VCaP (cell line): Measurements from ENCODE around the gene BRMS1L.
"Not testable (repeated sequence)": the region's sequence is repeated elsewhere in the genome, so short reads cannot be mapped to it uniquely, and the experiment has no call there.

Experiments
- H3K27ac ChIP-seq: fragments of 450-650 bp; 2 replicates; pipeline ENCODE4 v1.5.1; 2017
- CTCF ChIP-seq: fragments of 450-650 bp; conservative IDR thresholded peaks from 2 replicates; pipeline ENCODE4 v1.5.1; 2017; ENCODE audit warnings: mild to moderate bottlenecking, moderate library complexity

The BRMS1L gene

GRCh38 chr14:35826218-35826951 lies at the start of gene BRMS1L:
Gene BRMS1L (plus strand): TSS chr14:35826338. CDS start chr14:35826517, 179 bp downstream.
- peak within 1 kb of the TSS; percentile 95 for H3K27ac ChIP-seq
- no peak; the same call in 1 of the 2 replicates for TF ChIP-seq CTCF

- no peak for TF ChIP-seq CTCF
- H3K27ac ChIP-seq, result no peak overlapping the region
These were observed 49.3 kb upstream of the BRMS1L start for GRCh38 chr14:35776823-35777222.

- not testable (repeated sequence) for H3K27ac ChIP-seq
These were observed 48.6 kb upstream of the BRMS1L start for GRCh38 chr14:35777550-35777949.

- no peak overlapping the region for H3K27ac ChIP-seq
- TF ChIP-seq CTCF, result no peak
These were observed 46.8 kb upstream of the BRMS1L start for GRCh38 chr14:35779368-35779767.

GRCh38 chr14:35783699-35784098 lies 42.4 kb upstream of the BRMS1L start:
- H3K27ac ChIP-seq, result no peak overlapping the region
- no peak for TF ChIP-seq CTCF

- TF ChIP-seq CTCF, result no peak
- no peak overlapping the region for H3K27ac ChIP-seq
These were observed 39.3 kb upstream of the BRMS1L start for GRCh38 chr14:35786856-35787255.

GRCh38 chr14:35789651-35790050 lies 36.5 kb upstream of the BRMS1L start:
- no peak overlapping the region for H3K27ac ChIP-seq
- no peak for TF ChIP-seq CTCF

- no peak overlapping the region for H3K27ac ChIP-seq
- TF ChIP-seq CTCF, result no peak
These were observed 28.3 kb upstream of the BRMS1L start for GRCh38 chr14:35797796-35798195.
